Sigmoid colon (tissue), 7 donors: Measurements from ENCODE around the gene ZMIZ1. TPM values are rescaled to one million over a fixed set of nuclear protein-coding genes. Genes with fewer than 3 reads are reported as not detected.

Experiments
- DNase-seq: peaks from one replicate; pipeline ENCODE4 v3.0.0-alpha.2; 2019
- H3K27ac ChIP-seq, 4 donors: fragments of 200-600 bp; sonication (generic); one replicate each; pipeline ENCODE4 v1.5.1; 2016 to 2019; ENCODE audit warnings: mild to moderate bottlenecking in 1 of 4
- H3K27me3 ChIP-seq, 3 donors: fragments of 200-600 bp; sonication (generic); one replicate each; pipeline ENCODE4 v1.5.1; 2019; ENCODE audit warnings: mild to moderate bottlenecking in 1 of 3
- H3K36me3 ChIP-seq, 4 donors: fragments of 200-600 bp; sonication (generic); one replicate each; pipeline ENCODE4 v1.5.1; 2016 to 2019
- H3K4me1 ChIP-seq, 4 donors: fragments of 200-600 bp; sonication (generic); one replicate each; pipeline ENCODE4 v1.5.1; 2017 to 2019
- H3K4me3 ChIP-seq, 4 donors: fragments of 200-600 bp; sonication (generic); one replicate each; pipeline ENCODE4 v1.5.1; 2017 to 2019; ENCODE audit warnings: mild to moderate bottlenecking in 2 of 4, moderate library complexity in 1 of 4
- H3K9me3 ChIP-seq, 4 donors: fragments of 200-600 bp in 3 of 4; sonication (generic) in 3 of 4; one replicate each; pipeline versions ENCODE4 v1.5.1 to v1.6.1; 2013 to 2019
- CTCF ChIP-seq, 4 experiments: fragments of 450-650 bp in 3 of 4; fragments of 200-600 bp in 1 of 4; IDR thresholded peaks; one replicate each; pipeline ENCODE4 v1.5.1; 2016 to 2019; ENCODE audit warnings: antibody characterized with exemption in 4 of 4, mild to moderate bottlenecking in 3 of 4, moderate library complexity in 2 of 4
- EP300 ChIP-seq, 4 donors: sonication (generic); formaldehyde crosslinking; IDR thresholded peaks; one replicate each; pipeline ENCODE4 v1.6.1; 2017; ENCODE audit warnings: antibody characterized with exemption in 4 of 4
- POLR2A ChIP-seq, 2 donors: fragments of 450-650 bp; IDR thresholded peaks; one replicate each; pipeline ENCODE4 v1.6.1; 2016; ENCODE audit warnings: antibody characterized with exemption in 2 of 2, mild to moderate bottlenecking in 2 of 2, moderate library complexity in 2 of 2
- POLR2AphosphoS5 ChIP-seq, 4 donors: sonication (generic); formaldehyde crosslinking; IDR thresholded peaks; one replicate each; pipeline ENCODE4 v1.6.1; 2017; ENCODE audit warnings: antibody characterized with exemption in 4 of 4
- WGBS, 2 donors: extraction: QIAGEN DNeasy Blood & Tissue Kit; methylation state at CpG; one replicate each; pipeline ENCODE4 v1.1.7; 2013; 5-methylcytosine and 5-hydroxymethylcytosine counted together
- intact Hi-C: fragments of 100-400 bp; cut with DNase I; formaldehyde crosslinking; loops from one replicate; pipeline ENCODE4 v1.15.1; 2023
- polyA plus RNA-seq, 3 donors: library from polyadenylated mRNA; stranded (reverse); fragments of 200-250 nt; gene quantifications; one replicate each; pipeline ENCODE4 v1.2.3, GENCODE V29; 2013
- total RNA-seq, 4 donors: library from RNA; depleted of rRNA; stranded (reverse); fragments of >200 nt; gene quantifications; one replicate each; pipeline ENCODE4 v1.1.0, GENCODE V29; 2016
- donor health status: healthy with polysubstance abuse.
- donor health status: Bipolar disorder and iron deficiency.
- donor health status: healthy.

Gene ZMIZ1
- total and polyA plus RNA-seq, 7 donors = 17.4 to 49.3 (median 31.5) TPM

GRCh38 chr10:79057481-79058275 is 11.1 kb upstream of the ZMIZ1 start:
- peak; percentile 20 for DNase-seq
- WGBS, 2 donors = 54 to 86% methylated on average over 12 of the region's 12 CpGs
- Histone ChIP-seq H3K4me1 (peaks cover 0 to 16% (median 10%) of the 10 kb centered on the region in 4 donors), H3K9me3 (no peaks in the 10 kb centered on the region), H3K4me3 (no peak overlapping the region), H3K27me3 (no peaks in the 10 kb centered on the region), H3K27ac (no peak overlapping the region), H3K36me3 (no peaks in the 10 kb centered on the region)
- intact Hi-C loops = no loop called here
- TF ChIP-seq POLR2A (IDR thresholded peaks at IDR 0.05) = no peak
- TF ChIP-seq POLR2AphosphoS5 (IDR thresholded peaks at IDR 0.05) = no peak
- no peak for TF ChIP-seq CTCF (IDR thresholded peaks at IDR 0.05)
- no peak for TF ChIP-seq EP300 (IDR thresholded peaks at IDR 0.05)

GRCh38 chr10:79058899-79059841 is 9.6 kb upstream of the ZMIZ1 start:
- H3K27me3 ChIP-seq = no peaks in the 10 kb centered on the region
- no peaks in the 10 kb centered on the region for H3K36me3 ChIP-seq
- H3K4me3 ChIP-seq = no peak overlapping the region
- intact Hi-C loops = no loop called here
- H3K27ac ChIP-seq = peak overlapping the region; percentile 20 to 64 (median 38)
- no peaks in the 10 kb centered on the region for H3K9me3 ChIP-seq
- peaks cover 0 to 16% (median 10%) of the 10 kb centered on the region in 4 donors for H3K4me1 ChIP-seq
- no peak for TF ChIP-seq POLR2AphosphoS5 (IDR thresholded peaks at IDR 0.05)
- no peak for TF ChIP-seq POLR2A (IDR thresholded peaks at IDR 0.05)
- TF ChIP-seq EP300 (IDR thresholded peaks at IDR 0.05) = no peak
- TF ChIP-seq CTCF (IDR thresholded peaks at IDR 0.05) = no peak
- WGBS, 2 donors = 20 to 72% methylated on average over 10 of the region's 10 CpGs
- peak; percentile 38 for DNase-seq

GRCh38 chr10:79059859-79060379 is 8.8 kb upstream of the ZMIZ1 start:
- 18 to 65% methylated on average over 11 of the region's 11 CpGs for whole genome bisulfite sequencing, 2 donors
- no peak overlapping the region for H3K4me3 ChIP-seq
- peak overlapping the region; percentile 20 to 64 (median 38) for H3K27ac ChIP-seq
- no peaks in the 10 kb centered on the region for H3K9me3 ChIP-seq
- no peaks in the 10 kb centered on the region for H3K27me3 ChIP-seq
- peaks cover 0 to 16% (median 10%) of the 10 kb centered on the region in 4 donors for H3K4me1 ChIP-seq
- H3K36me3 ChIP-seq = no peaks in the 10 kb centered on the region
- DNase-seq = peak; percentile 71
- TF ChIP-seq EP300 (IDR thresholded peaks at IDR 0.05) = no peak
- TF ChIP-seq CTCF (IDR thresholded peaks at IDR 0.05) = no peak
- TF ChIP-seq POLR2A (IDR thresholded peaks at IDR 0.05) = no peak
- TF ChIP-seq POLR2AphosphoS5 (IDR thresholded peaks at IDR 0.05) = no peak
- intact Hi-C loops = loop anchor here (10.0 kb wide), 1 partner anchor 255 kb away; no protein-coding TSS in a partner anchor

- DNase-seq = peak; percentile 58
- no peak overlapping the region for H3K27ac ChIP-seq
- H3K36me3 ChIP-seq = no peaks in the 10 kb centered on the region
- 74 to 84% methylated on average over 7 of the region's 7 CpGs for WGBS, 2 donors
- intact Hi-C loops = loop anchor here (10.0 kb wide), 1 partner anchor 256 kb away; no protein-coding TSS in a partner anchor
- no peaks in the 10 kb centered on the region for H3K27me3 ChIP-seq
- TF ChIP-seq POLR2AphosphoS5 (IDR thresholded peaks at IDR 0.05) (no peak), EP300 (IDR thresholded peaks at IDR 0.05) (no peak), POLR2A (IDR thresholded peaks at IDR 0.05) (no peak), CTCF (IDR thresholded peaks at IDR 0.05) (no peak)
- no peak overlapping the region for H3K4me3 ChIP-seq
- peaks cover 0 to 16% (median 10%) of the 10 kb centered on the region in 4 donors for H3K4me1 ChIP-seq
- H3K9me3 ChIP-seq = no peaks in the 10 kb centered on the region
These were observed 8.0 kb upstream of the ZMIZ1 start for GRCh38 chr10:79060641-79061255.
